ENCODE results near the gene ITIH3. TPM values are rescaled to one million over a fixed set of nuclear protein-coding genes. Genes with fewer than 3 reads are reported as not detected.

Gene ITIH3
- total and polyA plus RNA-seq, 11 donors = 0.13 to 1.6 (median 0.65) TPM

DNA sequence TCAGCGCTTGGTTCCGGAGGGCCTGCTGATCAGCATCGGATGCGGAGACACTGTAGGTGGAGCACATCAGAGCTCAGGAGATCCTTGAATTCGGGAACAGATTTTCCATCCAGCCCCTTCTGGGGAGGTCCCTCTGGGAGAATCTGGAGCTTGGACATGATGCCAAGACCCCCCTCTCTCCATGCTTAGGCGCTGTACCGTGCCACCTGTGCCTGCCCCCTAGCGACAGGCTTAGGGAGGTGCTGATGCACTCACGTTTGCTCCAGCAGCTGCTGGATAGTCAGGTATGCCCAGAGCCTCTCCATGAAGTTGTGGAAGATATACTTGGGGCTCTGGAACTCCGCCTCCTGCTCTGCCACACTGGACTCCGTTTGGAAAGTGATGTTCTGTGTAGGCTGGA lies 26.1 kb downstream of the ITIH3 start:
- Histone ChIP-seq H3K4me3 (no peak overlapping the region), H3K9me3 (no peaks in the 10 kb centered on the region), H3K4me1 (no peaks in the 10 kb centered on the region), H3K36me3 (peaks cover 0 to 24% (median 6%) of the 10 kb centered on the region in 9 donors), H3K27ac (no peak overlapping the region), H3K27me3 (no peaks in the 10 kb centered on the region)
- intact Hi-C loops (cut with DNase I) = no loop called here
- 64 to 85% (median 69%) methylated on average over 8 to 11 of the region's 11 CpGs for WGBS, 4 donors
- no peak for DNase-seq
- TF ChIP-seq POLR2A (IDR thresholded peaks at IDR 0.05) (no peak), CTCF (IDR thresholded peaks at IDR 0.05) (peak in 11 of 12 donors; percentile 10 to 46 (median 24))
- peak in 1 of 4 donors; percentile 27 for ATAC-seq

GRCh38 chr3:52822363-52822762 lies 27.8 kb downstream of the ITIH3 start:
- intact Hi-C loops (cut with DNase I) = no loop called here
- Histone ChIP-seq H3K36me3 (peaks cover 0 to 29% (median 6%) of the 10 kb centered on the region in 9 donors), H3K4me1 (no peaks in the 10 kb centered on the region), H3K27me3 (no peaks in the 10 kb centered on the region), H3K27ac (no peak overlapping the region), H3K4me3 (no peak overlapping the region), H3K9me3 (no peaks in the 10 kb centered on the region)
- 84 to 96% (median 93%) methylated on average over 5 of the region's 5 CpGs for WGBS, 4 donors
- no peak for DNase-seq
- no peak for ATAC-seq
- TF ChIP-seq CTCF (IDR thresholded peaks at IDR 0.05) (no peak), POLR2A (IDR thresholded peaks at IDR 0.05) (no peak)

DNA sequence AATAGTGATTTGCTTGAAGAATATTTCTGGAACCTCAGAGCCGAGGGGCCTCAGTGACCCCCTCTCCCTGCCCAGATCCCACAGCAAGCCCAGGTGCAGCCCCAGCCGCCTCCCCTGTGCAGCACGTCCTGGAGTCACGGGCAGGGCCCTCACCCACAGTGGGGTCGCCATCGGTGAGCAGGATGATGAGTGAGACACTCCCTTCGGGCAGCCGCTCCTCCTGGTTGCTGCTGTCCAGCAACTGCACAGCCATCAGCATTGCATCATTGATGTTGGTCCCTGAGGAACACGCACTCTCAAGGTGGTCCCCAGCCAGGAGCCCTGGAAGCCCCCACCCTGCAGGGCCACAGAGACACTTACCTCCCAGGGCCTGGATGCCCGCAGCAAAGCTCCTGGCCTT lies 29.4 kb downstream of the ITIH3 start:
- Histone ChIP-seq H3K27me3 (no peaks in the 10 kb centered on the region), H3K36me3 (peaks cover 0 to 29% (median 6%) of the 10 kb centered on the region in 9 donors), H3K4me1 (no peaks in the 10 kb centered on the region), H3K4me3 (no peak overlapping the region), H3K27ac (no peak overlapping the region), H3K9me3 (no peaks in the 10 kb centered on the region)
- TF ChIP-seq CTCF (IDR thresholded peaks at IDR 0.05) = no peak
- TF ChIP-seq POLR2A (IDR thresholded peaks at IDR 0.05) = no peak
- DNase-seq (no peak), ATAC-seq (no peak)
- intact Hi-C loops (cut with DNase I) = no loop called here
- 88 to 95% (median 90%) methylated on average over 4 to 10 of the region's 10 CpGs for WGBS, 4 donors

GRCh38 chr3:52827441-52827840 lies 32.8 kb downstream of the ITIH3 start:
- TF ChIP-seq POLR2A (IDR thresholded peaks at IDR 0.05) = no peak
- no peak for TF ChIP-seq CTCF (IDR thresholded peaks at IDR 0.05)
- no peak for DNase-seq
- intact Hi-C loops (cut with DNase I) = no loop called here
- no peak for ATAC-seq
- Histone ChIP-seq H3K27me3 (no peaks in the 10 kb centered on the region), H3K4me3 (no peak overlapping the region), H3K9me3 (no peaks in the 10 kb centered on the region), H3K36me3 (peaks cover 0 to 25% (median 6%) of the 10 kb centered on the region in 9 donors), H3K27ac (no peak overlapping the region), H3K4me1 (peaks cover 0 to 21% (median 6%) of the 10 kb centered on the region in 12 donors)
- WGBS, 4 donors = 70 to 77% (median 76%) methylated on average over 4 to 9 of the region's 9 CpGs
